Hindlimb muscle (tissue), 1 donor: Measurements from ENCODE around the gene TSEN34. TPM values are rescaled to one million over a fixed set of nuclear protein-coding genes. Genes with fewer than 3 reads are reported as not detected.
"Not testable (repeated sequence)": the region's sequence is repeated elsewhere in the genome, so short reads cannot be mapped to it uniquely, and the experiment has no call there.

ENCODE experiments used
- DNase-seq: peaks from one replicate; pipeline ENCODE4 v3.0.0-alpha.2; 2013
- polyA plus RNA-seq: library from polyadenylated mRNA; unstranded; fragments of 120-200 nt; gene quantifications from one replicate; pipeline ENCODE4 v1.2.1, GENCODE V29; 2013; ENCODE audit not compliant: insufficient read length

Gene TSEN34
- polyA plus RNA-seq, 1 donor: 35.0 TPM

DNA sequence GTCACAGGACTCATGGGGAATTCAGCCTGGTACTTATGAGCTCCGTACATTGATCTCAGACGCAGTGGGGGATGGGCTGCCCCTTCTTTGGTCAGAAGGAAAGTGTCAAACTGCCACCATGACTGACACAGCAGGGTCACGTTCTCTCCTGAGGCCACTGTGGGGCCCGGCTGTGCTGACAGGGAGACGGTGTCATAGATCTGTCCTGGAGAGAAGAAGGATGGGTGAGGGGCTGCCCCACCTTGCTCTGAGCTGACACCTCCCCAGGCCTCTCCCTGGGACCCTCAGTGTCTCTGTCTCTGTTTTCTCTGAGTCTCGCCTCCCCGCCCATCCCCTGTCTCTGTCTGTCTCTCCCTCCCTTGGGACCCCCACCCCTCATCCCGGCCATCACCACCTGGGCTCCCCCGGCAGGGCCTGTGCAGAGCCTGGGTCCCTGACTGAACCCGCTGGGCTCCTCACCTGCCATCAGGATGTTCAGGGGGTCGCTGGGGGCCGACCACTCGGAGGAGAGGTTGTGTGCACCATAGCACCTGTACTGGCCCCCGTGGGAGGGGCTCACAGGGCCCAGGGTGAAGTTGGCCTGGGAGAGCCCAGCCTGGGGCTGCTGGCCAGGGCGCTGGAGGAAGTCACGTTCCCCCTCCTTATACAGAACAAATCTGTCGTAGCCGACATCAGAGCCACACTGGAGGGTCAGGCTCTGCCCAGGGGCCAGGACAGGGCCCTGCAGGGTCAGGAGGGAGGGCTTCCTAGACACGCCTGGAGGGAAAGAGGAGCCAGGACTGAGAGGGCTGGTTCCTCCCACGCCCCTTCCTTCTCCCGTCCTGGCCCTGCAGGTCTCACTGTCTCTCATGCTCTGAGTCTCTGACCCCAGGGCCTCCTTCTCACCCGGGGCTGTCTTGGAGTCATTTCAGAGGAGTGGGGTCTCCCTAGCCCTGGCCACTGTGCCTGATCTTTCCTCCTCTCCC lies 49.5 kb downstream of the TSEN34 start:
- DNase-seq: not testable (repeated sequence)

DNA sequence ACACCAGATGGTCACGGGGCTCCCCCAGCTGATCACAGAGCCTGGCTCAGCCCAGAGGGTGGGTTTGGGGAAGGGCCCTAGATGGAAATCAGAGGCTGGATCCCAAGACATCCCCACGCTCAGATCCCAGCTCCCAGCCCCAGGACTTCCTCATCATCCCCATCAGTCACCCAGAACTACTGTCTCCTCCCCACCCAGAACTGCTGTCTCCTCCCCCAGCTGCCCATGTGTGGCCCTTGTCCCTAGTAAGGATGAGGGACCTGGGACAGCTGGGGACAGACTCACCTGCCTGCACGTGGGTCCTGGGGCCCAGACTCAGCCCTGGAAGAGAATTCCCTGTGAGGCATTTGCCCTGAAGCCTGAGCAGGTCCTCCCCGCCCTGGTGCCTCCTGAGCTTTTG lies 51.1 kb downstream of the TSEN34 start:
- not testable (repeated sequence) for DNase-seq

- not testable (repeated sequence) for DNase-seq
Measured at GRCh38 chr19:54242646-54243045, 51.5 kb downstream of the TSEN34 start, which contains the start of gene LILRA6. Gene LILRA6 (minus strand): TSS chr19:54242790.

GRCh38 chr19:54243809-54244208 lies 52.7 kb downstream of the TSEN34 start:
- DNase-seq: not testable (repeated sequence)

Other genes starting within 250 kb of the TSEN34 start
- 1.1 TPM for gene CACNG8, start 228.4 kb upstream of the TSEN34 start, polyA plus RNA-seq
- 27.6 TPM for gene CACNG6, start 199.7 kb upstream of the TSEN34 start, polyA plus RNA-seq
- gene VSTM1, start 127.4 kb upstream of the TSEN34 start, polyA plus RNA-seq: not detected
- not detected for gene TARM1, start 109.9 kb upstream of the TSEN34 start, polyA plus RNA-seq
- 0.65 TPM for gene OSCAR, start 90.5 kb upstream of the TSEN34 start, polyA plus RNA-seq
- gene NDUFA3, start 88.5 kb upstream of the TSEN34 start, polyA plus RNA-seq: 112 TPM
- gene TFPT, start 75.7 kb upstream of the TSEN34 start, polyA plus RNA-seq: 16.7 TPM
- 55.9 TPM for gene PRPF31, start 75.6 kb upstream of the TSEN34 start, polyA plus RNA-seq
- 37.7 TPM for gene CNOT3, start 53.5 kb upstream of the TSEN34 start, polyA plus RNA-seq
- 11.1 TPM for gene LENG1, start 31.6 kb upstream of the TSEN34 start, polyA plus RNA-seq
- gene TMC4, start 18.1 kb upstream of the TSEN34 start, polyA plus RNA-seq: 5.7 TPM
- gene MBOAT7, start 1.7 kb upstream of the TSEN34 start, polyA plus RNA-seq: 28.9 TPM
- gene RPS9, start 9.6 kb downstream of the TSEN34 start, polyA plus RNA-seq: 2,238 TPM
- 3.8 TPM for gene LILRB3, start 31.7 kb downstream of the TSEN34 start, polyA plus RNA-seq
- gene LILRA6, start 51.5 kb downstream of the TSEN34 start, polyA plus RNA-seq: 2.0 TPM
- gene LILRB5, start 66.0 kb downstream of the TSEN34 start, polyA plus RNA-seq: 7.1 TPM
- gene LILRB2, start 89.8 kb downstream of the TSEN34 start, polyA plus RNA-seq: 2.7 TPM
- gene LILRA5, start 121.9 kb downstream of the TSEN34 start, polyA plus RNA-seq: 0.56 TPM
- gene LILRA4, start 147.9 kb downstream of the TSEN34 start, polyA plus RNA-seq: 0.14 TPM
- 10.0 TPM for gene LAIR1, start 173.6 kb downstream of the TSEN34 start, polyA plus RNA-seq
- 3.2 TPM for gene TTYH1, start 224.2 kb downstream of the TSEN34 start, polyA plus RNA-seq